ENCODE measurements around the gene PLOD3.

The PLOD3 gene

DNA sequence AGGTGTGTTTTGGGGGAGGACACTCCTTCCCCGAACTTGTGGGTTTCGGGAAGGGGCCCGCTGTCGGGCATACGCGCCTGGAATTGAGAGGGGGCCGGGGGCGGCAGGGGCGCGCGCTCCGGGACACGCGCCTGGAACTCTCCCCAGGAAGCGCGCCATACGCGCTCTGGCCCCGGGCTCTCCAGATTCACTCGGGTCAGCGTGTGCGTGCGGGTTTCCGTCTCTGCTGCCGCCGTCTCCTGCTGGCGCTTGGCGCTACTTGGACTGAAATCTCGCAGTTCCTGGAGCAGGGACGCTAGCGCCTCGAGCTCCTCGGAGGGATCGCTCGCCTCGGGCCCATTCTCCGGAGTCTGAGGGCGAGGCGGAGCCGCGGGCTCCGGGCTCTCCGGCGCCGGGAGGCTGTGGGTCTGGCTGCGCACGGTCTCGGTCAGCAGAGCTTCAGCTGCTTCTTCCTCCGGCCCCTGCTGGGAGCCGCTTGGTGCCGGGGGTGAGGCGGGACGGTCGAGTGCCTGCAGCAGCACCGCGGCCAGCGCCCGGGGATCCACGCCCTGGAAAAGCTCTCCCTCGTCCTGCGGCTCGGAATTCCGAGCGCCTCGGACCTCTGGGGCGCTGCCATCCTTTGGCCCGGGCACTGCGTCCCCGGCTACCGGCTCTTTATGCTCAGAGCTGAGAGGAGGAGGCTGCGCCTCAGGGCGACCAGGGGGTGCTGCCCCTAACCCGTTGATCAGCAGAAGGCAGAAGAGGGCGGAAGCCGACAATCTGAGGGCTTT, 53.1 kb downstream of the PLOD3 start:
- peak; percentile 72 for DNase-seq (ENCODE audit: low read depth)

DNA sequence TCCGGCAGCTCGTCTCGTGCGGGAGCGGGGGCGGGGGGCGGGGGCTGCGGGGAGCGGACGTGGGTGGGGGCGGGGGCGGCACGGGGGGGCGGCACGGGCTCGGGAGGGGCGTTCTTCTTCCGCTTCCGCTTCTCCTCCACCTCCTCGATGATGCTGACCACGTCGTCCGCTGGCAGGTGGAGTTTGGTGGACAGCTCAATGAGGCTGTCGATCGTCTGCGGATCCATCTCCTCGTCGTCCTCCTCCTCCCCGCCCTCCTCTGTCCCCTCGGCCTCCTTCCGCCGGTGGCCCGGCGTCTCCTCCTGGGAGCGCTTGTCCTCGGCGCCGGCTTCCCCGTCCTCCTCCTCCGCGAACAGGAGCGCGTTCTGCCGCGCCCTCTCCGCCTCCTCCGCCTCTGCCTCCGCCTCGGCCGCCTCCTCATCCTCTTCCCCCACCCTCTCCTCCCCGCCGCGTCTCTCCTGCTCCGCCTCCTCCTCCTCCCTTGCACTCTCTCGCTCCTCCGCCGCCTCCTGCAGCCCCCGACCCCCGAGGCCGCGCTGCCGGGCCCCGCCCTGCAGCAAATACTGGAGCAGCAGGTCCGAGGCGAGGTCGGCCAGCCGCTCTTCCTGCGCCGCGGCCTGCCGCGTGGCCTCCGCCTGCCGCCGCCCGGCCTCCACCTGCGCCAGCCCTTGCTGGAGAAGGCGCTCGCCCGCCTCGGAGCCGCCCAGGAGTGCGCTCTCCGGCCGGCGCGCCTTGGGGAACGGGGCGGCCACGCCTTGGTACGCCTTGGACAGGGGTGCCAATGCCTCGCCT, 53.9 kb downstream of the PLOD3 start:
- peak; percentile 41 for DNase-seq (ENCODE audit: low read depth)

DNA sequence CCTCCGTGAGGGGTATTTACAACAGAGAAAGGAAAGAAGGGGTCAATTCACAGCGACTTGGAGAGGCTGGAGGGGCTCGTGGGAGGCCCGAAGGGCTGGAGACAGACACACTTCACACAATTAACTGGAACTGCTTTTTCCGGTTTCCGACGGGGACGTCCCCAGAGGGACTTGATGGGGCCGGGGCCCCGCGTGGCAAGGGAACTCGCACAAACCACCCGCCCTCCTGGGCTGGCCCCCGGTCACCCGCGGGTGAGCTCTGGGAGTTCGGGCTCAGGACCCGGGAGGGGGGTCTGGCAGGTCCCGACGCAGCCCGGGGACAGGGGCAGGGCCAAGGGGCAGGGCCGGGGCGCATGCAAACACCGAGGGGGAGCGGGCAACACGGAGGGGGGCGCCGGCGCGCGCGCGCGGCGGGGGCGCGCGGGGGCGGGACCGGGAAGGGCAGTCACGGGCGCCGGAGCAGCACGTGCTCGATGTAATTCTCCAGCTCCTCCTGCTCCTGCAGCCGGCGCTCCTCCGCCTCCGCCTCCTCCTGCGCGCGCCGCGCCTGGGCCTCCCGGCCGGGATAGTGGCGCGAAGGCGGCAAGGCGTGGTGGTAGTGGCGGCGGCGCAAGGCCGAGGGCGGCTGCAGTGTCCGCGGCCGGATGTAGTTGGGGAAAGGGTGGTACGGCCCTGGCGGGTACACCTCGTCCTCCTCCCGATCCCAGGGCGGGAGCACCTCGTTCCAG, 54.7 kb downstream of the PLOD3 start:
- DNase-seq (ENCODE audit: low read depth): peak; percentile 68

DNA sequence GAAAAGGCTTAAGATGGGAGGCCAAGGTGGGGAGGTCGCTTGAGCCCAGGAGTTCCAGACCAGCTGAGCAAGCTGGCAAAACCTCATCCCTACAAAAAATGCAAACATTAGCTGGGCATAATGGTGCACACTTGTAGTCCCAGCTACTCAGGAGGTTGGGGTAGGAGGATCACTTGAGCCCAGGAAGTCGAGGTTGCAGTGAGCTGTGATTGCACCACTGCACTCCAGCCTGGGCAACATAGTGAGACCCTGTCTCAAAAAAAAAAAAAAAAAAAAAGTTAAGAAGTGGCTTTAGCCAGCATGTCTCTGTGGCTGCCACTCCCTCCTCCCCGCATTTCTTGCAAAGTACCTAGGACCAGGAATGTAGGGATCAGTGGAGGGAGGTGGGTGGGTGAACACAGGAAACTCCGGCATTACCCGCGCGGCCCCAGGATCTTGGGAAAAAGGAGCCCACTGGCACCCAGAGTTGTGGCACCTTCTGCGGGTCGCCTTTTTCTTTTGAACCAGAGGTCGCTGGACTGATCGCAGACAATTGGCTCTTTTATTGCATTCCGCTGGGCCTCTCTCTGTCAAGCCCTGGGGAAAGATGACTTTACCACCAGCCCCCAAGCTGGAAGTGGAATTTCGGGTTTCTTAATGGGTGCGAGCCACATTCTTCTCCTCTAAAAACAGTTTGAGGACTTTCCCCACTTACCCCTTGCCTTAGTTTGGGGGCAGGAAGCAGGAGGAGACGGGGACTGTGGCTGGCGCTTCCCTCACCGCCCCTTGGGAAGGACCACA, 55.5 kb downstream of the PLOD3 start:
- DNase-seq (ENCODE audit: low read depth): no peak

DNA sequence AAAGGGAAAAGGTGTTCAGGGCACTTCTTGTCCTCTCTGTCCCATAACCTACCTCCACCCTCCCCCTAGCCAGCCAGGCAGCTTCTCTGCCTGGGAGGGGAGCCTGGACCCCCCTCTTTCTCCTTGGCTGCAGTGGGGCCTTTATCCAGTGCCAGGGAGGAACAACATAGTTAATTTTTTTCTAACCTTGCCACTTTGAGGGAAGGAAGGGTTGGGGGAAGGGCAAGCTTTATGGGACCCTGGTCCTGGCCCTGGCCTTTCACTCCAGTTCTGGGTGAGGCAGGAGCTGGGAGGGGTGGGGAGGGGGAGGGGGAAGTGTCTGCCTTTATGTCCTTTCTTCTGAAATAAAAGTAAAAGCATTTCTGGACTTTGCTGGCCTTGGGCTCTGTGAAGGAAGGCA, 56.5 kb downstream of the PLOD3 start:
- no peak for DNase-seq (ENCODE audit: low read depth)

DNA sequence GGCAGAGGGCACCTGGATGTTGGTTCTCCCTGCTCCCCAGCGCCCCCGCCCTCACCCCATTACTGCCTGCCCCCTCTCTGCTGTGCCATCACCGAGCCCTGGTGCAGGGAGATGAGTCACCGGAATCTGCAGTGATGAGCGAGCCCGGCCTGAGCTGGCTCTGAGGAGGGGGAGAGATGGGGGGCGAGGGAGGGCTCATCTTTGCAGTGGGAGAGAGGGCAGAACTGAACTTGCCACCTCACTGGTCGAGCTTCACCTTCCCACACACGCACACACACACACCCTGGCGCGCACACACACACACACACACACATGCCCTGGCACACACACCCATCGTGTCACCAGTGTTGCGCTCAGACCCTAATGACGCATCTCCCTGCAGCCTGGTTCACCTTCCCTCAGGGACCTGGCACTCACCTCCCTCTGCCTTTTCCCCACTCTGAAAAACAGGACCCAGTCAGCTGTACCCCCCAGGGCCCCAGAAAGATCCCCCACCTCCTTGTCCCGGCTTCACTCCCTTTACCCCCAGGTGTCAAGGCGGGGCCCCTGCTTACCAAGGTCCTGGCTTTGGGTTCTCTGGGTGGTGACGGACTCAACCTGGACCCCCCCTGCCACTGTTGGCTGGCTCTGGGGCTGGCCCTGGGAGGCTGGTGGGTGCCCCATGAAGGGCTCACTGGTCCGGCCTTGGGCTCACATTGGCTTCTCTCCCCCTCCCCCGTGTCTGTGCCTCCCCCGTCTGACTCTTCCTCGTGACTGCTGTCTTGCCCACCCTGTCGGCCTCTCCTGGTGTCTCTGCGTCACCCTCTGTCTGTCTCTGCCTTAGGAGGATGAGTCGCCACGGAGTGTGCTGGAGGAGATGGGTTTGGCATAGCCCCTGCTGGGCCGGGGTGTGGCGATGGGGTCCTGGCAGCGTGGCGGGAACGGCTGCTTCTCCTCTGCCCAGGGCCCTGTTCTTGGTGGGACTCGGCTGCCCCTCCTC, 57.4 kb downstream of the PLOD3 start:
- DNase-seq (ENCODE audit: low read depth): peak; percentile 55

DNA sequence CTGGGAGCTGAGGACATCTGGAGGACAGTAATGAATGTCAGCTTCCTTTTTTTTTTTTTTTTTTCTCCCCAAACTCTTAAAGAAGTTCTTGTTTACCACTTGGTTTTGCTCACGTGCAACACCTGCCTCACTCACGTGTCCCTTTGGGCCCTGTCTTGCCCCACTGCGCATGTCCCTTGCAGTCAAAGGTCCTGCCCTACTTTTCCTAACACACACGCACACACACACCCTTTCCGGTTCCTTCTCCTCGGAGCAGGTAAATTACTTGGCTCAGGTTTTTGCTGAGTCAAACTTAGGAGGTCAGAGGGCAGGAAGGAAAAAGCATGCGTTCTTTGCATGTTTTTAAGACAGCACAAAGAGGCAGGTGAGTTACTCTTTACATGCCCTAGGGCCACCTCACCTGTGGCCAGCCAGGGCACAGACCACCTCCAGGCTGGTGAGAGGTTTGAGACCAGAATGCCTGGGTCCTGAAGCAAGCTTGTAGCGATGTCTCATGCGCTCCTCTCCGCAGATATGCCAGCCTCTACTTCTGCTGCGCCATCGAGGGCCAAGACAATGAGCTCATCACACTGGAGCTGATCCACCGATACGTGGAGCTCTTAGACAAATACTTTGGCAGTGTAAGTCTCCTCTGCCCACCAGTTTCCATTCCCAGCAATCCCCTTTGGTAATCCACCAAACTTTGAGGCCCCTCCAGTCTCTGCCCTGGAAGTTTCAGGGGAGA, 60.4 kb downstream of the PLOD3 start:
- no peak for DNase-seq (ENCODE audit: low read depth)

DNA sequence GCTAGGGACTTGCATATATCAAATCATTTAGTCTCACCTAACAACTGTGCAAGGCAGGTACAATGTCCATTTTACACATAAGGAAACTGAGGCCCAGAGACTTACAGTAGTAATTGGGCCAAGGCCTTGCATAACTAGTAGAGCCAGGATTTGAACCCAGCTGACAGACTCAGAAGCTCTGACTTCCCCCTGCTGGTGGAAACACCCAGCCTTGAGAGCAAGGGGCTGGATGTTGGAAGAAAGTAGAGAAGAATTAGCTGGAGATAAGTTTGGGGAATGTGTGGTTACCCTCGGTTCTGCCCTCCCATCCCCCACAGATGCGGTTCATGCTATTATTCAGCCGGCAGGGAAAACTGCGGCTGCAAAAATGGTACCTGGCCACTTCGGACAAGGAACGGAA, 61.1 kb downstream of the PLOD3 start:
- no peak for DNase-seq (ENCODE audit: low read depth)

Measured in EH (cell line).